Thoracic aorta endothelial cell (primary cell): ENCODE measurements around the gene KLRG1. TPM values are rescaled to one million over a fixed set of nuclear protein-coding genes. Genes with fewer than 3 reads are reported as not detected.

ENCODE experiments used
- total RNA-seq: library from RNA; depleted of rRNA; stranded (reverse); fragments of >200 nt; gene quantifications from 2 replicates; pipeline ENCODE4 v1.2.3, GENCODE V29; 2012

Gene KLRG1
- total RNA-seq, result 12.6 and 17.2 TPM in 2 replicates

GRCh38 chr12:8989413-8989812 lies at the start of gene KLRG1:
Gene KLRG1, plus strand, starts transcription at chr12:8989546. Its CDS starts 90 bp downstream, at chr12:8989636.

GRCh38 chr12:8949342-8950220 lies 39.8 kb upstream of the KLRG1 start, which contains the start of gene M6PR:
Gene M6PR, minus strand, starts transcription at chr12:8949645. Its CDS starts 3,241 bp downstream, at chr12:8946404.

Other genes starting within 250 kb of the KLRG1 start
- not detected in 2 replicates for gene A2ML1, start 166.9 kb upstream of the KLRG1 start, total RNA-seq
- 17.3 and 25.2 TPM in 2 replicates for gene PHC1, start 75.0 kb upstream of the KLRG1 start, total RNA-seq
- gene M6PR, start 39.9 kb upstream of the KLRG1 start, total RNA-seq, result 117 and 127 TPM in 2 replicates
- 2.0 and 3.0 TPM in 2 replicates for gene A2M, start 126.4 kb downstream of the KLRG1 start, total RNA-seq
- 0.93 and 1.7 TPM in 2 replicates for gene PZP, start 218.8 kb downstream of the KLRG1 start, total RNA-seq